Measurements from ENCODE around the gene AURKA.

Gene AURKA

DNA sequence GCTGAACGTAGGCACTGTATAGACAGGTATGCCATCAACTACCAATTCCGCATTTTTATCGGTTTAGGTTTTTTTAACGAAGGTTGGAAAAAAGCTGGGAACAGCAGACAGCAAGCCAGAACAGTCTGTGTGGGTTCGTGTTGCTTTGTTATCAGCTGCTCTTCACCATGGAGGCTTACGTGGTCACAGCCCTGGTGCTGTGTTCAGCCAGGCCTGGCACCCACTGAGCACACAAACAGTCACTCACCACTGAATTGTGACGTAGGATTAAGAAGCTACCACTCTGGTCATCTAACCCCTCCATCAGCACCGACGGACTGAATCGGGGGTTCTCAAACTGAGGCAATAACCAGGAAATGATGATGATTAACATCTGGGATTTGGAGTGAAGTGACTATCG is 20.0 kb downstream of the AURKA start:
- TF ChIP-seq, protein P1, sequence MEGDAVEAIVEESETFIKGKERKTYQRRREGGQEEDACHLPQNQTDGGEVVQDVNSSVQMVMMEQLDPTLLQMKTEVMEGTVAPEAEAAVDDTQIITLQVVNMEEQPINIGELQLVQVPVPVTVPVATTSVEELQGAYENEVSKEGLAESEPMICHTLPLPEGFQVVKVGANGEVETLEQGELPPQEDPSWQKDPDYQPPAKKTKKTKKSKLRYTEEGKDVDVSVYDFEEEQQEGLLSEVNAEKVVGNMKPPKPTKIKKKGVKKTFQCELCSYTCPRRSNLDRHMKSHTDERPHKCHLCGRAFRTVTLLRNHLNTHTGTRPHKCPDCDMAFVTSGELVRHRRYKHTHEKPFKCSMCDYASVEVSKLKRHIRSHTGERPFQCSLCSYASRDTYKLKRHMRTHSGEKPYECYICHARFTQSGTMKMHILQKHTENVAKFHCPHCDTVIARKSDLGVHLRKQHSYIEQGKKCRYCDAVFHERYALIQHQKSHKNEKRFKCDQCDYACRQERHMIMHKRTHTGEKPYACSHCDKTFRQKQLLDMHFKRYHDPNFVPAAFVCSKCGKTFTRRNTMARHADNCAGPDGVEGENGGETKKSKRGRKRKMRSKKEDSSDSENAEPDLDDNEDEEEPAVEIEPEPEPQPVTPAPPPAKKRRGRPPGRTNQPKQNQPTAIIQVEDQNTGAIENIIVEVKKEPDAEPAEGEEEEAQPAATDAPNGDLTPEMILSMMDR (conservative IDR thresholded peaks at IDR 0.05; ENCODE audit: low read length), result no peak
- TF ChIP-seq EZH2phosphoT487 (IDR thresholded peaks at IDR 0.05; ENCODE audit: borderline replicate concordance), result no peak
- Histone ChIP-seq H3K4me1 (ENCODE audit: insufficient read depth, low read length, poor library complexity, severe bottlenecking) (no peaks in the 10 kb centered on the region), H3K4me2 (ENCODE audit: low read depth, low read length, poor library complexity, severe bottlenecking) (no peak overlapping the region), H2AFZ (ENCODE audit: low read length) (no peak overlapping the region), H3K9me2 (replicated peaks; ENCODE audit: low read depth, low read length) (no peaks in the 10 kb centered on the region), H3K9ac (ENCODE audit: low read depth, low read length, poor library complexity, severe bottlenecking) (no peak overlapping the region), H3K4me3 (ENCODE audit: low read length, poor library complexity, severe bottlenecking) (no peak overlapping the region), H3K27me3 (ENCODE audit: insufficient read depth, low read length, poor library complexity, severe bottlenecking) (no peaks in the 10 kb centered on the region), H3K9me3 (ENCODE audit: insufficient read depth, low read depth, low read length) (no peaks in the 10 kb centered on the region), H3F3A (ENCODE audit: low read depth) (no peaks in the 10 kb centered on the region; the same call in 1 of the 2 replicates), H4K20me1 (ENCODE audit: insufficient read depth, low read length, poor library complexity, severe bottlenecking) (peaks cover 18% of the 10 kb centered on the region), H3K36me3 (ENCODE audit: insufficient read depth, low read length) (peaks cover 86% of the 10 kb centered on the region), H3K79me2 (ENCODE audit: insufficient read depth, low read length) (peaks cover 53% of the 10 kb centered on the region)

GRCh38 chr20:56369179-56369578 is 22.8 kb downstream of the AURKA start:
- Histone ChIP-seq H3K4me1 (ENCODE audit: insufficient read depth, low read length, poor library complexity, severe bottlenecking) (no peaks in the 10 kb centered on the region), H3K4me3 (ENCODE audit: low read length, poor library complexity, severe bottlenecking) (no peak overlapping the region), H3K36me3 (ENCODE audit: insufficient read depth, low read length) (peaks cover 73% of the 10 kb centered on the region), H3K79me2 (ENCODE audit: insufficient read depth, low read length) (peaks cover 25% of the 10 kb centered on the region; the same call in 1 of the 2 replicates), H3K27me3 (ENCODE audit: insufficient read depth, low read length, poor library complexity, severe bottlenecking) (no peaks in the 10 kb centered on the region), H2AFZ (ENCODE audit: low read length) (no peak overlapping the region), H3K9me3 (ENCODE audit: insufficient read depth, low read depth, low read length) (no peaks in the 10 kb centered on the region), H3K4me2 (ENCODE audit: low read depth, low read length, poor library complexity, severe bottlenecking) (no peak overlapping the region), H3F3A (ENCODE audit: low read depth) (no peaks in the 10 kb centered on the region; the same call in 1 of the 2 replicates), H3K9me2 (replicated peaks; ENCODE audit: low read depth, low read length) (no peaks in the 10 kb centered on the region), H3K9ac (ENCODE audit: low read depth, low read length, poor library complexity, severe bottlenecking) (no peak overlapping the region), H4K20me1 (ENCODE audit: insufficient read depth, low read length, poor library complexity, severe bottlenecking) (peaks cover 4% of the 10 kb centered on the region)
- TF ChIP-seq, protein P1 (conservative IDR thresholded peaks at IDR 0.05; ENCODE audit: low read length), result no peak
- TF ChIP-seq EZH2phosphoT487 (IDR thresholded peaks at IDR 0.05; ENCODE audit: borderline replicate concordance), result no peak

DNA sequence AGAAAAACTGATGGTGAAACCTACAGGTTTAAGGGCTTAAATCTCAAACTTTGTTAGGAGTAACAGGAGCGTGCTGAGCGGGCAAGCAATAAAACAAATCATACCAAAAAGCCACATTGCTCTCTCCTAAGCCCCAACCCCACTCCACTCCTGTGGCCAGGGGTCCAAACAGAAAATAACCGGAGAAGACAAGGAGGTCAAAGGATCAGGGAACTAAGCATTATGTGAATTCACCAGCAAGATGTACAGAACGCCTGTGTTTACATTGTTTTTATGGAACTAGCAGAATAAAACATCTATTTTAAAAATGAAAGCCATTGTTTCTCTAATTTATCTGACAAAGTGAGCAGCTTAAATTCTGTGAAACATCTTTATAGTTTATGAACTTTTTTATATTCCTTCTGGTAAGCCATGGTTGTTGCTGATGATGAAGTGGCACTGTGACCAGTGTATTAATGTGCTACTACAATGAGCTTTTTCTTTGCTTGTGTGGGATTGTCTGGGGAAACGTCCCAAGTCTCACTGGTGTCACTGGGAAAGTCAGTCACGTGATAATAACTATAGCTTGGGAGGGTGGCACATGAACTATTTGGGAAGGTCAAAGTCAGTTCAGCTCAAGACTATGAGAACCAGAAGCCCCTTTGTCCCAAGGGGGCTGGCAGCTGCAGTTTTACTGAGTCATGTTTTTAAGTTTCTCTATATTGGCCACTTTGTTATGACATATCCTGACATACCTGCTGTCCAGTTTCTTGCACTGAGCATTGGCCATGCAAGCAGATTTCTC is 23.5 kb downstream of the AURKA start:
- H3K27me3 ChIP-seq (ENCODE audit: insufficient read depth, low read length, poor library complexity, severe bottlenecking), result no peaks in the 10 kb centered on the region
- peaks cover 19% of the 10 kb centered on the region; the same call in 1 of the 2 replicates for H3K79me2 ChIP-seq (ENCODE audit: insufficient read depth, low read length)
- no peaks in the 10 kb centered on the region for H3K9me3 ChIP-seq (ENCODE audit: insufficient read depth, low read depth, low read length)
- no peak overlapping the region for H3K4me2 ChIP-seq (ENCODE audit: low read depth, low read length, poor library complexity, severe bottlenecking)
- no peak overlapping the region for H2AFZ ChIP-seq (ENCODE audit: low read length)
- H3K4me1 ChIP-seq (ENCODE audit: insufficient read depth, low read length, poor library complexity, severe bottlenecking), result no peaks in the 10 kb centered on the region
- no peaks in the 10 kb centered on the region for H3K9me2 ChIP-seq (replicated peaks; ENCODE audit: low read depth, low read length)
- H3F3A ChIP-seq (ENCODE audit: low read depth), result no peaks in the 10 kb centered on the region; the same call in 1 of the 2 replicates
- no peak for TF ChIP-seq EZH2phosphoT487 (IDR thresholded peaks at IDR 0.05; ENCODE audit: borderline replicate concordance)
- TF ChIP-seq, protein P1 (conservative IDR thresholded peaks at IDR 0.05; ENCODE audit: low read length), result no peak
- no peak overlapping the region for H3K9ac ChIP-seq (ENCODE audit: low read depth, low read length, poor library complexity, severe bottlenecking)
- peaks cover 66% of the 10 kb centered on the region for H3K36me3 ChIP-seq (ENCODE audit: insufficient read depth, low read length)
- H3K4me3 ChIP-seq (ENCODE audit: low read length, poor library complexity, severe bottlenecking), result no peak overlapping the region
- no peaks in the 10 kb centered on the region for H4K20me1 ChIP-seq (ENCODE audit: insufficient read depth, low read length, poor library complexity, severe bottlenecking)

Data from Loucy (cell line).